Neural progenitor cell (in vitro differentiated cells): Measurements from ENCODE around the gene EVC. TPM values are rescaled to one million over a fixed set of nuclear protein-coding genes. Genes with fewer than 3 reads are reported as not detected.
A peak's percentile ranks its signal among the peaks of the same experiment; 100 is the strongest.

ENCODE experiments used
- DNase-seq: peaks from one replicate; pipeline ENCODE4 v3.0.0-alpha.2; 2016; ENCODE audit warnings: low spot score
- H2AFZ ChIP-seq: fragments of 200-600 bp; sonication (generic); replicated peaks from 2 replicates; pipeline ENCODE4 v1.6.1; 2016; ENCODE audit warnings: antibody characterized with exemption
- H3F3A ChIP-seq: fragments of 200-600 bp; sonication (generic); 2 replicates; pipeline ENCODE4 v1.6.1; 2016; ENCODE audit warnings: antibody characterized with exemption, low read depth
- H3K27ac ChIP-seq: fragments of 200-600 bp; sonication (generic); 2 replicates; pipeline ENCODE4 v1.5.1; 2016; ENCODE audit warnings: mild to moderate bottlenecking
- H3K27me3 ChIP-seq: fragments of 200-600 bp; sonication (generic); 2 replicates; pipeline ENCODE4 v1.6.1; 2016; ENCODE audit warnings: mild to moderate bottlenecking, moderate library complexity
- H3K36me3 ChIP-seq: fragments of 200-600 bp; sonication (generic); 2 replicates; pipeline ENCODE4 v1.5.1; 2016
- H3K4me1 ChIP-seq: fragments of 200-600 bp; sonication (generic); 2 replicates; pipeline ENCODE4 v1.6.1; 2016; ENCODE audit warnings: mixed run types
- H3K4me2 ChIP-seq: fragments of 200-600 bp; sonication (generic); 2 replicates; pipeline ENCODE4 v1.6.1; 2016
- H3K4me3 ChIP-seq: fragments of 200-600 bp; sonication (generic); 2 replicates; pipeline ENCODE4 v1.5.1; 2016
- H3K79me2 ChIP-seq: fragments of 200-600 bp; sonication (generic); 2 replicates; pipeline ENCODE4 v1.6.1; 2016; ENCODE audit warnings: low read depth
- H3K9ac ChIP-seq: fragments of 200-600 bp; sonication (generic); 2 replicates; pipeline ENCODE4 v1.6.1; 2016
- H3K9me3 ChIP-seq: fragments of 200-600 bp; sonication (generic); 2 replicates; pipeline ENCODE4 v1.5.1; 2016; ENCODE audit warnings: low read depth
- H4K20me1 ChIP-seq: fragments of 200-600 bp; sonication (generic); 2 replicates; pipeline ENCODE4 v1.6.1; 2016; ENCODE audit warnings: low read depth
- H3K27ac Mint-ChIP-seq: 3 replicates; pipeline ENCODE4 v1.8.0; 2021; ENCODE audit warnings: mixed read lengths
- H3K27me3 Mint-ChIP-seq: 2 replicates; pipeline ENCODE4 v1.8.0; 2022; ENCODE audit warnings: low read depth, mild to moderate bottlenecking, inconsistent platforms, moderate library complexity, mixed read lengths; ENCODE audit not compliant: insufficient read depth
- H3K36me3 Mint-ChIP-seq: 3 replicates; pipeline ENCODE4 v1.8.0; 2021; ENCODE audit warnings: mixed read lengths
- H3K4me1 Mint-ChIP-seq: 3 replicates; pipeline ENCODE4 v1.8.0; 2021; ENCODE audit warnings: mixed read lengths
- H3K4me3 Mint-ChIP-seq: 3 replicates; pipeline ENCODE4 v1.8.0; 2021; ENCODE audit warnings: mild to moderate bottlenecking, moderate library complexity, mixed read lengths
- H3K9me3 Mint-ChIP-seq: 3 replicates; pipeline ENCODE4 v1.8.0; 2020; ENCODE audit warnings: mixed read lengths
- CTCF ChIP-seq: fragments of 200-600 bp; sonication (generic); IDR thresholded peaks from 2 replicates; pipeline ENCODE4 v1.5.1; 2017; ENCODE audit warnings: antibody characterized with exemption, mild to moderate bottlenecking
- EZH2 ChIP-seq: fragments of 200-600 bp; sonication (generic); IDR thresholded peaks from 2 replicates; pipeline ENCODE4 v1.6.1; 2017; ENCODE audit warnings: antibody characterized with exemption, mild to moderate bottlenecking, moderate library complexity
- EZH2phosphoT487 ChIP-seq: fragments of 200-600 bp; sonication (generic); IDR thresholded peaks from 2 replicates; pipeline ENCODE4 v1.6.1; 2017; ENCODE audit warnings: antibody characterized with exemption
- total RNA-seq: library from RNA; depleted of rRNA; stranded (reverse); fragments of >200 nt; gene quantifications from 2 replicates; pipeline ENCODE4 v1.2.3, GENCODE V29; 2015; ENCODE audit warnings: low replicate concordance

The EVC gene
- total RNA-seq, 1 donor from 2014 or later, result 3.6 TPM

DNA sequence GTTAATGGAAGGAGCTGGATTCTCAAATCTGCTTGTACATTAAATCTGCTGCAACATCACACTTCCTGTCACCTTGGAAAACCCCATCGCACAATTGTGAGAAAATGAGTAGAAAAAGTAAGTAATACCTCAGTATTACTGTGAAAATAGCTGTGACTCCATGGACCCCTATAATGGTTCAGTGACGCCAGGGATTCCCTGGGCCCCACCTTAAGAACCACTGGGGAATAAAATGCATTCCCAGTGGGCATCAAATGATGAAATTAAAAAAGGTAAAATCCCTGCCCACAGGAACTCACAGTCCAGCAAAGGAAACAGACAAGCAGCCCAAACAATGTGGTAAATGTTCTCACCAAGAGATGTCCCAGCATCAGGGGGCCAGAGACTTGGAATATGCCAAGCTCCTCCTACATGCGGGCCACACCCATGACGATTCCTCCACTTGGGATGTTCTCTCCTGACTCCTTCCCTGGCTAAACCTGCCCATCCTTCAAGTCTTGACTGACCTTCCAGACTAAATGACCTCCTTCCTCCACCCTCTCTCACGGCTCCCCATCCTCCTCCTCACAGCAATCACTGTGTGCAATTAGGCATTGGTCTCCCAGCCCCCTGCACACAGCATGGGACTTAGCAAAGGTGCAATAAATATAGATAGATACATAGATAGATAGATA lies 5.2 kb upstream of the EVC start:
- no peak overlapping the region for H3K4me3 Mint-ChIP-seq
- Histone ChIP-seq H2AFZ (no peak overlapping the region), H3K9me3 (no peaks in the 10 kb centered on the region), H3K9ac (no peak overlapping the region), H3K4me2 (no peak overlapping the region), H3K27ac (no peak overlapping the region), H3K79me2 (no peaks in the 10 kb centered on the region), H4K20me1 (no peaks in the 10 kb centered on the region), H3K27me3 (peaks cover 27% of the 10 kb centered on the region), H3K4me1 (peaks cover 16% of the 10 kb centered on the region), H3F3A (peaks cover 26% of the 10 kb centered on the region), H3K4me3 (no peak overlapping the region), H3K36me3 (no peaks in the 10 kb centered on the region)
- DNase-seq, result no peak
- peaks cover 15% of the 10 kb centered on the region for H3K27me3 Mint-ChIP-seq
- H3K4me1 Mint-ChIP-seq, result peaks cover 17% of the 10 kb centered on the region
- no peak for TF ChIP-seq EZH2phosphoT487
- TF ChIP-seq EZH2, result no peak
- TF ChIP-seq CTCF, result no peak
- H3K9me3 Mint-ChIP-seq, result peaks cover 14% of the 10 kb centered on the region
- peaks cover 4% of the 10 kb centered on the region for H3K36me3 Mint-ChIP-seq
- no peak overlapping the region for H3K27ac Mint-ChIP-seq

DNA sequence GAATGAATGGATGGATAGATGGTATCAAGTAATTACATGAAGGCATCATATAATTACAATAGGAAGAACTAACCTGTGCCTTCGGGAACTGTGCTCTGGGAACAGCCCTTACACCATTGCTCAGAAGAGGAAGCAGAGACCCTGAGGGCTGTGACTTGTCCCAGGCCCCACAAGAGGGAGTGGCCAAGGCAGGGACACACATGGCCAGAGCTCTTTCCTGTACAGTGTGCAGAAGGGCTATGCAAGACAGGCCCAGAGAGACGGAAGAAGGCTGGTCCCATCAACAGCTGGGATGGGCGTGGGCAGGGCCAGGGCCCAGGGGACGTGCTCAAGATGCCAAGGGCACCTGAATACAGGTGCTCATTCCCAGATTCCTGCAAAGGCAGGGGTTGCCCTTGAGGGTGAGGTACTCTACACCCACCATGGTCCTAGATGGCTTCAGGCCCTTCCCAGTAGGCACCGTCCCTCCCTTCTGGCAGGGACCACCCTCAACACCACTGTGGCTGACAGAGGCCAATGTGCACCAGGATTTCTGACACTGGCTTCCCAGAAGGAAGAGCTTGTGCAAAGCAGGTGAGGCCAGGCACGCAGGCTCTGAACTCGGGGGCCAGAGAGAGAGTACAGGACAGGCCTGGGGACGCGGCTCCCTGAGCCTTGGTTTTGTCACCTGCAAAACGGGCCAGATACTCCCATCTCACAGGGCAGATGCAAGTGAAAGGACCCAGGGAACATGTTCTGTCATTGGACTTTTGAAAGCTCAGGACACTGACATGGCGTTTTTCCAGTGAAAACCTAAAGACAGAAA lies 4.3 kb upstream of the EVC start:
- Histone ChIP-seq H3K9ac (no peak overlapping the region), H3K9me3 (no peaks in the 10 kb centered on the region), H4K20me1 (no peaks in the 10 kb centered on the region), H3K27me3 (peaks cover 28% of the 10 kb centered on the region), H3K4me2 (no peak overlapping the region), H3F3A (peaks cover 29% of the 10 kb centered on the region), H3K36me3 (no peaks in the 10 kb centered on the region), H3K4me3 (no peak overlapping the region), H3K27ac (no peak overlapping the region), H2AFZ (no peak overlapping the region), H3K4me1 (peaks cover 18% of the 10 kb centered on the region), H3K79me2 (no peaks in the 10 kb centered on the region)
- peaks cover 15% of the 10 kb centered on the region for H3K27me3 Mint-ChIP-seq
- peaks cover 14% of the 10 kb centered on the region for H3K9me3 Mint-ChIP-seq
- no peak for DNase-seq
- H3K27ac Mint-ChIP-seq, result no peak overlapping the region
- peaks cover 4% of the 10 kb centered on the region for H3K36me3 Mint-ChIP-seq
- H3K4me3 Mint-ChIP-seq, result no peak overlapping the region
- peaks cover 20% of the 10 kb centered on the region for H3K4me1 Mint-ChIP-seq
- TF ChIP-seq EZH2 (no peak), CTCF (no peak), EZH2phosphoT487 (no peak)

GRCh38 chr4:5707366-5707765 lies 3.6 kb upstream of the EVC start:
- Histone ChIP-seq H4K20me1 (no peaks in the 10 kb centered on the region), H3K79me2 (no peaks in the 10 kb centered on the region), H3K27ac (no peak overlapping the region), H2AFZ (no peak overlapping the region), H3K36me3 (no peaks in the 10 kb centered on the region), H3K4me3 (peak overlapping the region; percentile 63), H3K4me2 (peak overlapping the region; percentile 90), H3K27me3 (peaks cover 35% of the 10 kb centered on the region), H3K4me1 (peaks cover 19% of the 10 kb centered on the region), H3K9me3 (no peaks in the 10 kb centered on the region), H3K9ac (no peak overlapping the region), H3F3A (peaks cover 29% of the 10 kb centered on the region)
- Mint-ChIP-seq H3K9me3 (peaks cover 14% of the 10 kb centered on the region), H3K27me3 (peaks cover 15% of the 10 kb centered on the region), H3K36me3 (peaks cover 4% of the 10 kb centered on the region), H3K27ac (no peak overlapping the region), H3K4me1 (peaks cover 26% of the 10 kb centered on the region), H3K4me3 (peak overlapping the region; percentile 68)
- no peak for DNase-seq
- TF ChIP-seq EZH2phosphoT487 (no peak), EZH2 (no peak), CTCF (no peak)
